ENCODE data around the gene ZBTB39.
"Not testable (repeated sequence)": the region's sequence is repeated elsewhere in the genome, so short reads cannot be mapped to it uniquely, and the experiment has no call there.

The ZBTB39 gene

GRCh38 chr12:56999456-56999855, 6.9 kb downstream of the ZBTB39 start:
- no peak for DNase-seq

GRCh38 chr12:56998981-56999380, 7.4 kb downstream of the ZBTB39 start:
- no peak for DNase-seq

GRCh38 chr12:56998316-56998715, 8.0 kb downstream of the ZBTB39 start:
- DNase-seq, result no peak

- no peak for DNase-seq
These were observed 9.4 kb downstream of the ZBTB39 start for GRCh38 chr12:56996793-56997545.

GRCh38 chr12:56995930-56996496, 10.3 kb downstream of the ZBTB39 start:
- no peak for DNase-seq

- no peak for DNase-seq
These were observed 11.0 kb downstream of the ZBTB39 start for GRCh38 chr12:56995201-56995929.

- DNase-seq, result no peak
These were observed 12.1 kb downstream of the ZBTB39 start for GRCh38 chr12:56994231-56994746.

- no peak for DNase-seq
These were observed 13.0 kb downstream of the ZBTB39 start for GRCh38 chr12:56993346-56993745.

- no peak for DNase-seq
These were observed 14.8 kb downstream of the ZBTB39 start for GRCh38 chr12:56991319-56992246.

- no peak for DNase-seq
These were observed 15.6 kb downstream of the ZBTB39 start for GRCh38 chr12:56990648-56991318.

- DNase-seq, result peak; percentile 56
These were observed 16.3 kb downstream of the ZBTB39 start for GRCh38 chr12:56989861-56990610.

GRCh38 chr12:56988207-56988739, 18.1 kb downstream of the ZBTB39 start:
- DNase-seq, result no peak

- DNase-seq, result peak; percentile 68
These were observed 18.7 kb downstream of the ZBTB39 start for GRCh38 chr12:56987551-56988053.

- no peak for DNase-seq
These were observed 19.3 kb downstream of the ZBTB39 start for GRCh38 chr12:56987011-56987410.

- DNase-seq, result not testable (repeated sequence)
These were observed 20.6 kb downstream of the ZBTB39 start for GRCh38 chr12:56985714-56986113.

- DNase-seq, result no peak
These were observed 23.0 kb downstream of the ZBTB39 start for GRCh38 chr12:56983386-56983785.

GRCh38 chr12:56982578-56983236, 23.6 kb downstream of the ZBTB39 start:
- DNase-seq, result not testable (repeated sequence)

- DNase-seq, result no peak
These were observed 25.3 kb downstream of the ZBTB39 start for GRCh38 chr12:56980941-56981530.

GRCh38 chr12:56980268-56980667, 26.1 kb downstream of the ZBTB39 start:
- no peak for DNase-seq
